Measurements from ENCODE around the gene NOS2.
"Not testable (repeated sequence)": the region's sequence is repeated elsewhere in the genome, so short reads cannot be mapped to it uniquely, and the experiment has no call there.

Gene NOS2

GRCh38 chr17:27753726-27754125 lies 46.6 kb downstream of the NOS2 start:
- DNase-seq = not testable (repeated sequence)

DNA sequence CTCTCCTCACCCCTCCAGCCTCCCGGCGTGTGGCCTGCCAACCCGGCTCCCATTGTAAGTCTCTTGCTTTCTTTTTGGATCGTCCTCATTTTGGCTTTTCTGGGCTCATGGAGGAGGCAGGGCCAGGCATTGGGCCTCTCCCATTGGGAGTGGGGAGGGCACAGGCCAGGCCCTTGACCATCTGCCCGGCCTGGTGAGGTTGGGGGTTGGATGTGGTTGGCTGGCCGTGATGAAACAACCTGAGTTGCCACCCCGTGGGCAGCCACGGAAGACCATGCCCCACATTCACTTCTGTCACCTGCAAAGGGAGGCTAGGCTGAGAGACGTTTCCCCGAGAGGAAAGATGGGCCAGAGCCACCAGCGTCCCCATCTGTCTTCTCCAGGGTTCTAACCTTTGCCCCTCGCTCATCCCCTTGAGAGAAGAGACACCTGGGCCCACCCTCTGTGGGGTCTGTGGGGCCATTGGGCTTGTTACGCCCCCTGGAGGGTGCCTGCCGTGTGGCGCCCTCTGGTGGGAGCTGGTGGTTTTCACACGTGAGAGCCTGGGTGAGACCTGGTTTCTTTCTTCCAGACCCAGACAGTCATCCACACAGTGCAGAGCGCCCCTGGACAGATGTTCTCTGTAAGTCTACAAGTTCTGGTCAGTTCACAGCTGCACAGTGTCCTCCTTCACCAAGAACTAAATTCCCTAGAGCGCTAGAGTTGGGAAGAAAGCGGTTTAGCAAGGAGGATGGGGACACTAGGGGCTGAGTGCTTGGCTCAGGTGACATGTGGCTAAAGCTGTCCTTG lies 47.3 kb downstream of the NOS2 start:
- not testable (repeated sequence) for DNase-seq

DNA sequence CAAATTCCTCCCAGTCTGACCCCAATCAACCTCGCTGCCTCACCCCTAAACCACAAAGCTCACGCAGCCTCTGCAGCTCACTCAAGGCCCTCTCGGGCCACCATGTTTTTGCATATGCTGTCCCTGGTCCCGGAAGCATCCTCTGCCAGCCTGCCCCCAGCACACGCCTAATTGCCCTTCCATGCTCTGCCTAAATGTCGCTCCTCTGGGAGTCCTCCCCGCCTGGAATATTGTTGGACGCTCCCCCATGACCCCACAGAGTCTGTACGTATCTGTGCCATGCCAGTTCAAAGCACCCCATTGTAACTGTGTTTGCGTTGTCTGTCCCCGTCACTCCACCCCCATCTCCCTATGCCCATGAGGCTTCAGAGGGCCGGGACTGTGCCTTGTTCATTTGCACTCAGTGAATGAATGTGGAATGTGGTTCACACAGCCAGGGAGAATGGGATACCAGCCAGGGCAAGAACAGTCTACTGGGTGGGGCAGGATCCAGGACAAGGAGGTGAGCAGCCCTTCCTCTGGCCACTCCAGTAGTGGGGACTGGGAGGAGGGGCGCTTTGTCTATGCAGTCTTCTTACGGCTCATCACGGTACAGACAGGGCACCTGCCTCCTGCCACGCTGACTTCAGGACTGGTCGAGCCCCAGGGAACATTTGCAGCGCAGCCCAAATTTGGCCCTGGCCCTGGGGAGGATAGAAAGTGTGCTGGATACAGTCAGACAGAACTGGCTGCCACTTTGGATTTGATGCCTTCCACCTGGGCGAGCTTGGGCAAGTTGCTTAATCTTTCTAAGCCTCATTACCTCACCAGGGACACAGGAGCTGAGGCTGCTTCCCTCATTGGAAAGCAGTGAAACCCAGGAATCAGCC lies 48.5 kb downstream of the NOS2 start:
- no peak for DNase-seq

DNA sequence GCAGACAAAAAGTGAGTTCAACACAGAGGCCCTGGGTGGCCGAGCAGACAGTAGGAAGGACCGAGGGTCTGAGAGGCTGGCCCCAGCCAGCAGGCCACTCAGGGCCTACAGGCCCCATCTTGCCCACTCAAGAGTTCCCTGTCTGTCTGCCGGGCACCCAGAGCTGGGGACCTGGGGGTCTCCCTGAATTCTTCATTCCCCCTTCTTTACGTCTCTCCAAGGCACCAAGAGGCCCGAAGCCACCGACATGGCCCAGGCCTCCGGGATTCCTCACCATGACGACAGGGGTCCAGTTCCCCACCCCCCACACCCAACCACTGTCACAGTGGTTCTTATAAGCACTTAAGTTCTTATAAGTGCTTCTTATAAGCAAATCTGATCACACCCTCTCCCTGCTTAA lies 49.2 kb downstream of the NOS2 start:
- DNase-seq = no peak

DNA sequence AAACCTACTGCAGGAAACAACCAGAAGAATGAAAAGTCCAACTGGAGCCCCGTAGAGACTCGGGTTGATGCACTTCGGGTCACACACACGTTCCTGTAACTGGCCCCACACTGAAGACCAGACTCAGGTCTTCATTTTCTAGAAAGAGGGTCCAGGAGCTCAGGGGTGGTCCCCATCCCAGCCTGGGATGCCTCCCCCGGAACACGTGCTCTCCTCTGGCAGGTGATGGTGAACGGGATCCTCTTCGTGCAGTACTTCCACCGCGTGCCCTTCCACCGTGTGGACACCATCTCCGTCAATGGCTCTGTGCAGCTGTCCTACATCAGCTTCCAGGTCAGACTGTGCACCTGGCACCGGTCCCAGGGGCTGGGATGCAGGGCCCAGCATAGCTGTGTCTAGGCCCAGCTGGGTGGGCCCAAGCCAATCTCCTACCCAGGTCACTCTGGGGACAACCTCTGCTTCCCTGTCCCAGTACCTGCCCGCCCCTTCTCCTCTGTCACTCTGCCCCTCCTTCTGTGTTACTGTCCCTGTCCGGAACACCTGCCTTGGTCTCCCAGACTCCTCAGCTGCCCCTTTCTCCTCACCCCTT lies 50.7 kb downstream of the NOS2 start:
- DNase-seq = not testable (repeated sequence)

GRCh38 chr17:27748360-27748825 lies 51.9 kb downstream of the NOS2 start:
- DNase-seq = no peak

- no peak for DNase-seq
Observed at GRCh38 chr17:27747462-27748359, 52.6 kb downstream of the NOS2 start.

DNA sequence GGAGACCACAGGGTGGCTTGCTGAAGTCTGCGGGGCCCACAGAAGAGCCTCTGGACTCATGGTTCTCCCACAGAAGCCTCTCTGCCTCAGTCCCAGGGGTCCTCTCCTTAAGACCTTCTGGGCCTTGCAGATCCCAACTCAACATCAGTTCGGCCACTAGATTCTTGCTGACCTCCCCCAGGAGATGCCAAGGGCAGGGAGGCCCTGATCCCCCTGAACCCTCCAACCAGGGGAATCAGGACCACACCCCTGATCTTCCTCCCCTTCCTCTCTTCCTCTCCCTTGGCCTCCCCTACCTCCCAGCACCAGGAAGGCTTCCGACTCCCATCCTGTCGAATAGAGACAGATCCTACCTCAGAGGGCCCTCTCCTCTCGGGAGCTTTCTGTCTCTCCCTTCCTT lies 53.4 kb downstream of the NOS2 start:
- DNase-seq = no peak

- DNase-seq = not testable (repeated sequence)
Observed at GRCh38 chr17:27746320-27746719, 54.0 kb downstream of the NOS2 start.

DNA sequence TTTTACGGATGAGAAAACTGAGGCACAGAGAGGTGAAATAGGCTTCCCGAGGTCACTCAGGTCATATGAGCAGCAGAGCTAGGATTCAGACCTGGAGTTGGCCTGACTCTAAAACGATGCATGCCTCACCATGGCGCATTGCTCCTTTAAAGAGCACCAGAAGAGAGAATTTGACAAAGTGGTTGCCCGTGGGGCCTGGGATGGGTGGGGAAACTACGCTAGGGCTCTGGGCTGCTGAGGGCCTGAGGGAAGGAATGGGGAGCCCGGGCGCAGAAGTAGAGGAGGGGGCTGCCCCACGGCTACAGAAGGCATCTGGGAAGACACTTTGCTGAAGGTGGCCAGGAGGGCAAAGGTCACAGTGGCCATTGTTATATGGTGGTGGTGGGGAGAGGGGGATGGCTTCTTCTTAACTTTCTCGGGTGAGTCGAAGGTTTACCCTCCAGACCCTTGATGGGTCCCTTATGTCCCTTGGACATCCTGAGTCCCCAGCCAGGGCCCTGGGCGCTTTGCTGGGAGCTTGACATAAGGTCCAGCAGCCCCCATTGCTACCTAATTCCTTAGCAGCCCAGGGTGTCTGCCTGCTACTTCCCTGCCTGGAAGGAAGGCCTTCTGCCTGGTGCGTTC lies 55.0 kb downstream of the NOS2 start:
- DNase-seq = not testable (repeated sequence)

GRCh38 chr17:27743281-27743885 lies 56.9 kb downstream of the NOS2 start:
- DNase-seq = no peak

GRCh38 chr17:27741971-27742575 lies 58.3 kb downstream of the NOS2 start:
- no peak for DNase-seq

DNA sequence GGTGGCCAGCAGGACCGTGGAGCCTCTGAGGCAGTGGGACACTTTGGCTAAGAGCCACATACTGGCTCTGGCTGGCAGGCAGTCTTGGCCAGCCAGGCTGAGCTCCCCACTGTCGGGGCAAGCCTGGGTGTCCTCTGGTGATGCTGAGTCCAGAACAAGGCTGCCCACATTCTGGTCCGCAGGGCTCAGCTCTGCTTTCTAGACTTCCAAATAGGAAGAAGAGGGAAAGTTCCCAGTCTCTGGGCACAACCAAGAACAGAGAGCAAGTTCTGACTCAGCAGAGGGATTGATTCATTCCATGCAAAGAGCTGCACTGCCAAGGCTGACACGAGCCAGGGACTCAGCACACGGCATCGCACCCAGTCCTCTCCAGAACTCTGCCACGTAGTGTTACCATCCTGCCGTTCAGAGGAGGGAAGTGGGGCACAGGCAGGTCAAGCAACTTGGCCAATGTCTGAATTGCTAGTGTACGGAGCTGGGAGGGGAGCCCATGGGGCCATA lies 58.9 kb downstream of the NOS2 start:
- no peak for DNase-seq

- DNase-seq = not testable (repeated sequence)
Observed at GRCh38 chr17:27740541-27740940, 59.8 kb downstream of the NOS2 start.

DNA sequence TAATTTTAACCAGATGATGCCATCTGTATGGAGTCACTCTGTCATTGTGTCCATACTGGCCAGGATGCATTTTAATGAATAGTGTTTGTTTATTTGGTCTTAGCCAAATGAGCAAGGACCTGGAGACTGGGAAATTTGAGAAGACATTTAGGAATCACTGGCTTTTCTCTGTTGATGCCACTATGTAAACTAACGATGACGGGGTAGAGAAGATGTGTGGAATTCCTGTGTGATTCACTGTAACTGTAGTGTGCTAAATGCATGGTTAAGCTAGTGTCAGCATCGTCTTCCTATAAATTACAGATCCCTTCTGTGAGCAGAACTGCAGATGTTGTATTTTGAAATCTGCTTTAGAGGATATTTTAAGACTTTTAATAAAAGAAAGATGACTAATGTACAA lies 66.6 kb downstream of the NOS2 start:
- no peak for DNase-seq

- not testable (repeated sequence) for DNase-seq
Observed at GRCh38 chr17:27732746-27733145, 67.6 kb downstream of the NOS2 start.

- not testable (repeated sequence) for DNase-seq
Observed at GRCh38 chr17:27725982-27726381, 74.3 kb downstream of the NOS2 start.

GRCh38 chr17:27721797-27722196 lies 78.5 kb downstream of the NOS2 start:
- DNase-seq = no peak
